Mucosa of stomach (tissue), 1 donor: ENCODE results near the gene COBL.
"Not testable (repeated sequence)": the region's sequence is repeated elsewhere in the genome, so short reads cannot be mapped to it uniquely, and the experiment has no call there.

Source experiments
- H3K27me3 ChIP-seq: one replicate; pipeline ENCODE4 v1.7.0; 2013; ENCODE audit warnings: mild to moderate bottlenecking, low read length; ENCODE audit not compliant: control insufficient read depth, insufficient read depth
- H3K36me3 ChIP-seq: one replicate; pipeline ENCODE4 v1.7.0; 2013; ENCODE audit warnings: low read length; ENCODE audit not compliant: control insufficient read depth, insufficient read depth
- H3K4me1 ChIP-seq: one replicate; pipeline ENCODE4 v1.7.0; 2013; ENCODE audit warnings: mild to moderate bottlenecking, low read length; ENCODE audit not compliant: control insufficient read depth, insufficient read depth
- H3K4me3 ChIP-seq: one replicate; pipeline ENCODE4 v1.7.0; 2013; ENCODE audit warnings: low read length
- H3K9ac ChIP-seq: one replicate; pipeline ENCODE4 v1.7.0; 2013; ENCODE audit warnings: mild to moderate bottlenecking, low read length, moderate library complexity
- H3K9me3 ChIP-seq: one replicate; pipeline ENCODE4 v1.7.0; 2013; ENCODE audit warnings: mild to moderate bottlenecking, low read length, moderate library complexity; ENCODE audit not compliant: control insufficient read depth
- donor health status: Pancreatic carcinoma.

The COBL gene

DNA sequence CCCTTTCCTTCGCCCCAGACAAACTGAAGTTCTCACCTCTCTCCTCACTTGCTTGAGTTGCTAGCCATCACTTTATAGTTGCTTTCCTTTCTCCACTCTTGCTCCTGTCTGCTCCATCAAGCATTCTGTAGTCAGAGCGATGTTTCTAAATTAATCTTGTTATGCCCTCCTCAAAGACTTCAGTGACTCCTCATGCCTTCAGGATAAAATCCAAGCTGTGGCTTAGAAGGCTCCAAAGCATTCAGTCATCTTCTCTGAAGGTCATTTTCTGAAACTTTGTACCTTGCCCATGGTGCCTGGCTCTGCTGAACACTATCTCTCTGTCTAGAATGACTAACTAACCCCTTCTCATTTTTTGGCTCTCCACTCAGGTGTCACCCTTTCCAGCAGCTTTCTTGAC, 311.5 kb downstream of the COBL start:
- H3K4me3 ChIP-seq = no peak overlapping the region
- H3K36me3 ChIP-seq = no peaks in the 10 kb centered on the region
- no peaks in the 10 kb centered on the region for H3K9me3 ChIP-seq
- no peaks in the 10 kb centered on the region for H3K4me1 ChIP-seq
- no peaks in the 10 kb centered on the region for H3K27me3 ChIP-seq
- H3K9ac ChIP-seq = no peak overlapping the region

DNA sequence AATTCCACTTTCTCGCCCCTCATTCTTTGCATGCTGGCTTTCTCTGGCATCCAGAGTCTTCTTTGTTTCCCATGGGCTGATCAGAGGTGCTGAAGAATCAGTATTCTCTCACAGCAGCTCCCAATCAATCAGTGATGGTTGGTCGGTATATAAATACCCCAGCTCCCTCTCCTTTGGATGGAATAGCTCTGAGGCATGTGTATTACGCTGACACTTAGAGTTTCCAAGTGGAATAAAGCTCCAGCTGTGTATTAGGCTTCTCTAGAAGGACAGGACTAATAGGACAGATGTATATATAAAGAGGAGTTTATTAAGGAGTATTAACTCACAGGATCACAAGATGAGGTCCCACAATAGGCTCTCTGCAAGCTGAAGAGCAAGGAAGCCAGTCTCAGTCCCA, 315.7 kb downstream of the COBL start:
- Histone ChIP-seq H3K27me3 (no peaks in the 10 kb centered on the region), H3K36me3 (no peaks in the 10 kb centered on the region), H3K9me3 (no peaks in the 10 kb centered on the region), H3K4me1 (no peaks in the 10 kb centered on the region), H3K4me3 (no peak overlapping the region), H3K9ac (no peak overlapping the region)

- Histone ChIP-seq H3K9ac (no peak overlapping the region), H3K36me3 (no peaks in the 10 kb centered on the region), H3K9me3 (no peaks in the 10 kb centered on the region), H3K4me1 (no peaks in the 10 kb centered on the region), H3K27me3 (no peaks in the 10 kb centered on the region), H3K4me3 (no peak overlapping the region)
Observed at GRCh38 chr7:50994753-50995319, 321.8 kb downstream of the COBL start.

GRCh38 chr7:50990214-50990613, 326.4 kb downstream of the COBL start:
- H3K9ac ChIP-seq, H3K4me3 ChIP-seq, H3K9me3 ChIP-seq, H3K36me3 ChIP-seq, H3K27me3 ChIP-seq, H3K4me1 ChIP-seq: not testable (repeated sequence)

GRCh38 chr7:50988988-50989387, 327.6 kb downstream of the COBL start:
- no peaks in the 10 kb centered on the region for H3K9me3 ChIP-seq

DNA sequence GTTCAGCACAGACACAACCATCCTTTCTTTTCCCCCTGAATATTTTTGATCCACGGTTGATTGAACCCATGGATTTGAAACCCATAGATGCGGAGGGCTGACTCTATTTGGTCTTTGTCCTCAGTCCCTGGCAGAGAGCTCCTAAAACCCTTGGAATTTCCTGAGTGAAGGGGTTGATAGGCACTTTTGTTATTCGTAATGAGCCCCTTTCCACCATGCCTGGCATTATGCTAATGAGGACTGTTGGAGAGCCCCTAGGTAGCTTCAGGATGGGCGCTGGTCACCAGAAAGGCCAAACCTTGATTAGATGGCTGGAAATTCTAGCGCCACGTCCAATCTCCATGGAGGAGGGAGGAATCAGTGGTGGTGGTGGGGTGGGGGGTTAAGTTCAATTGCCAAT, 328.1 kb downstream of the COBL start:
- H3K27me3 ChIP-seq = peaks cover 2% of the 10 kb centered on the region
- no peaks in the 10 kb centered on the region for H3K36me3 ChIP-seq
- no peaks in the 10 kb centered on the region for H3K9me3 ChIP-seq
- no peak overlapping the region for H3K4me3 ChIP-seq
- no peaks in the 10 kb centered on the region for H3K4me1 ChIP-seq
- H3K9ac ChIP-seq = no peak overlapping the region

More at GRCh38 chr7:50988988-50989387, 327.6 kb downstream of the COBL start:
- H3K4me1 ChIP-seq = no peaks in the 10 kb centered on the region
- peaks cover 2% of the 10 kb centered on the region for H3K27me3 ChIP-seq
- H3K9ac ChIP-seq = no peak overlapping the region
- no peaks in the 10 kb centered on the region for H3K36me3 ChIP-seq
- H3K4me3 ChIP-seq = no peak overlapping the region

DNA sequence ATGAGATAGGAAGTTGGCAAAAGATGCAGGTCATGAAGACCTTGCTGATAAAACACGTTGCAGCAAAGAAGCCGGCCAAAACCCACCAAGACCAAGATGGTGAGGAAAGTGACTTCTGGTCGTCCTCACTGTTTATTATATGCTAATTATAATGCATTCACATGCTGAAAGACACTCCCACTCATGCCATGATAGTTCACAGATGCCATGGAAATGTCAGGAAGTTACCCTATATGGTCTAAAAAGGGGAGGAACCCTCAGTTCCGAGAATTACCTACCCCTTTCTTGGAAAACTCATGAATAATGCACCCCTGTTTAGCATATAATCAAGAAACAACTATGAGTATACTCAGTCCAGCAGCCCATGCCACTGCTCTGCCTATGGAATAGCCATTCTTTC, 331.5 kb downstream of the COBL start:
- Histone ChIP-seq H3K4me3 (no peak overlapping the region), H3K27me3 (peaks cover 2% of the 10 kb centered on the region), H3K4me1 (no peaks in the 10 kb centered on the region), H3K36me3 (no peaks in the 10 kb centered on the region), H3K9me3 (no peaks in the 10 kb centered on the region), H3K9ac (no peak overlapping the region)

GRCh38 chr7:50983850-50984249, 332.8 kb downstream of the COBL start:
- no peaks in the 10 kb centered on the region for H3K36me3 ChIP-seq
- H3K4me1 ChIP-seq = no peaks in the 10 kb centered on the region
- no peaks in the 10 kb centered on the region for H3K9me3 ChIP-seq
- H3K9ac ChIP-seq = no peak overlapping the region
- no peak overlapping the region for H3K4me3 ChIP-seq
- H3K27me3 ChIP-seq = peaks cover 2% of the 10 kb centered on the region

- peaks cover 2% of the 10 kb centered on the region for H3K27me3 ChIP-seq
- H3K9ac ChIP-seq = no peak overlapping the region
- no peaks in the 10 kb centered on the region for H3K36me3 ChIP-seq
- no peaks in the 10 kb centered on the region for H3K9me3 ChIP-seq
- H3K4me3 ChIP-seq = no peak overlapping the region
- H3K4me1 ChIP-seq = no peaks in the 10 kb centered on the region
Observed at GRCh38 chr7:50982626-50983025, 334.0 kb downstream of the COBL start.

GRCh38 chr7:50981743-50982142, 334.9 kb downstream of the COBL start:
- no peak overlapping the region for H3K4me3 ChIP-seq

GRCh38 chr7:50980411-50980810, 336.2 kb downstream of the COBL start:
- Histone ChIP-seq H3K36me3 (no peaks in the 10 kb centered on the region), H3K9me3 (no peaks in the 10 kb centered on the region), H3K9ac (no peak overlapping the region), H3K4me3 (no peak overlapping the region), H3K27me3 (no peaks in the 10 kb centered on the region), H3K4me1 (no peaks in the 10 kb centered on the region)

More at GRCh38 chr7:50981743-50982142, 334.9 kb downstream of the COBL start:
- Histone ChIP-seq H3K9me3 (no peaks in the 10 kb centered on the region), H3K4me1 (no peaks in the 10 kb centered on the region), H3K36me3 (no peaks in the 10 kb centered on the region), H3K9ac (no peak overlapping the region), H3K27me3 (peaks cover 1% of the 10 kb centered on the region)

GRCh38 chr7:50978633-50979215, 337.9 kb downstream of the COBL start:
- no peak overlapping the region for H3K4me3 ChIP-seq
- H3K9ac ChIP-seq = no peak overlapping the region
- H3K27me3 ChIP-seq = no peaks in the 10 kb centered on the region
- H3K4me1 ChIP-seq = no peaks in the 10 kb centered on the region
- no peaks in the 10 kb centered on the region for H3K9me3 ChIP-seq
- H3K36me3 ChIP-seq = no peaks in the 10 kb centered on the region

DNA sequence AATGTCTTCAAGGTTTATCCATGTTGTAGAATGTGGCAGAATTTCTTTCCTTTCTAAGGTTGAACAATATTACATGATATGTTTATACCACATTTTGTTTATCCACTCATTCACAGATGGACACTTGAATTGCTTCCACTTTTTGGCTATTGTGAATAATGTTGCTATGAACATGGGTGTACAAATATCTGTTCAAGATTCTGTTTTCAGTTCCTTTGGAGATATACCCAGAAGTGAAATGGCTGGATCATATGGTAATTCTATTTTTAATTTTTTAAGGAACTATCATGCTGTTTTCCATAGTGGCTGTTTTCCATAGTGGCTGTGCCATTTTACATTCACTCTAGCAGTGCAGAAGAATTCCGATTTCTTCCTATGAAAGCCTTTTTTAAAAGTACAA, 339.2 kb downstream of the COBL start:
- Histone ChIP-seq H3K36me3 (no peaks in the 10 kb centered on the region), H3K4me3 (no peak overlapping the region), H3K4me1 (no peaks in the 10 kb centered on the region), H3K9me3 (no peaks in the 10 kb centered on the region), H3K27me3 (no peaks in the 10 kb centered on the region), H3K9ac (no peak overlapping the region)
